ENCODE results near the gene METTL25B.

- TF ChIP-seq CTCF (IDR thresholded peaks at IDR 0.05) (no peak), POLR2A (IDR thresholded peaks at IDR 0.05) (no peak), POLR2AphosphoS5 (IDR thresholded peaks at IDR 0.05) (no peak), EP300 (IDR thresholded peaks at IDR 0.05) (no peak)
These were observed 24.7 kb downstream of the METTL25B start for GRCh38 chr1:156752843-156753482.

All from sigmoid colon (tissue), 4 donors.